GM21737 (cell line): ENCODE results near the gene APPL2.
"Not testable (repeated sequence)": the region's sequence is repeated elsewhere in the genome, so short reads cannot be mapped to it uniquely, and the experiment has no call there.

Source experiments
- ATAC-seq: cut with Tn5 transposase; IDR thresholded peaks from one replicate; pipeline ENCODE4 v1.9.1; 2021; ENCODE audit warnings: mild to moderate bottlenecking, moderate library complexity; ENCODE audit not compliant: unreplicated experiment

APPL2 gene

DNA sequence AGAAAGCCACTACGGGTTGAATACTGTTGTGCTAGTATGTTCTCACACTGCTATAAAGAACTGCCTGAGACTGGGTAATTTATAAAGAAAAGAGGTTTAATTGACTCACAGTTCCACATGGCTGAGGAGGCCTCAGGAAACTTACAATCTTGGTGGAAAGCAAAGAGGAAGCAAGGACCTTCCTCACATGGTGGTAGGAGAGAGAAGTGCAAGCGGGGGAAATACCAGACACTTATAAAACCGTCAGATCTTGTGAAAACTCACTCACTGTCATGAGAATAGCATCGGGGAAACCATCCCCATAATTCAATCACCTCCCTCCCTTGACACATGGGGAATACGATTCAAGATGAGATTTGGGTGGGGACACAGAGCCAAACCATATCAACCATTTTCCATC is 20.5 kb upstream of the APPL2 start:
- ATAC-seq = not testable (repeated sequence)

DNA sequence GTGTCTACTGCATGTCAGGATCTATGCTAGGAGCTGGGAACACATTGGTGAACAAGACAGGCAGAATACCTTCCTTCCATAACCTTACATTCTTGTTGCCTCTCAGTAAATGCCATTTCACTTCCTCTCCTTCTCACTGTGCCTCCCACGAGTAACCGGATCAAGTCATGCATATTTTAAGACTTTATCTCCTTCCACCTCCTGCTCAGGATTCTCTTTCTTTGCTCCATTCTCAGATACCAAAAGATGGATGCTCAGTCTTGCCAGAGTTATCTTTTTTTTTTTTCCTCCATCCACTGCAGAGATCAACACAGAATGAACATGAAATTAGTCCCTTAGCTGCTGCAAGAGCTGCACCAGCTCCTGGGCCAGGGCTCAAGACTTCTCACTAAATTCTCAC is 20.0 kb upstream of the APPL2 start:
- ATAC-seq = no peak

DNA sequence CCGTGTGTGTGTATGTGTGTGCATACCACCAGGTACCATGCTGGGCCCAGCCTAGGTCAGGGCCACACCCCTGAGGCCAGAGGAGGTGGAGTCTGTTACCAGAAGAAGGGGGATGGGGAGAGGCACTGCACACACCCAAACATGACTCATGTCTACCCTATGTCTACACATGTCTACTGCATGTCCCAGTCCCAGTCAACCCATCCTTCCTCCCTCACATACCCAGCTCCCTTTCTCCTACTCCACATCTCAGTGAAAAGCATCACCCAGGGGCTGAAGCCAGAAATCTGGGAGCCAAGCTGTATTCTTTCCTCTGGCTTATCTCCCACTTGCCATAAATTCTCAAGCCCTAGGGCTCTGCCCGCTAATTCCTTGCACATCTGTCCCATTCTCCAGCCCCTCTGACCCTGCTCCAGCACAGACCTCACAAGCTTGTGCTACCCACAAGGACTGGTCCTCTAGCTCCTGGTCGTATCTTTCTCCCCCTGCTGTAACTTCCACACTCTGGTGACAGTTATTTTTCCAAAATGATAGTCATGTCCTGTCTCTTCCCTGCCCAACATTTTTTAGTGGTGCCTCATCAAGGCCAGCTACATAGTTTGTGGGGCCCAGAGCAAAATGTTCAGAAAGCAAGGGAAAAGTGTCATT is 18.0 kb upstream of the APPL2 start:
- no peak for ATAC-seq

DNA sequence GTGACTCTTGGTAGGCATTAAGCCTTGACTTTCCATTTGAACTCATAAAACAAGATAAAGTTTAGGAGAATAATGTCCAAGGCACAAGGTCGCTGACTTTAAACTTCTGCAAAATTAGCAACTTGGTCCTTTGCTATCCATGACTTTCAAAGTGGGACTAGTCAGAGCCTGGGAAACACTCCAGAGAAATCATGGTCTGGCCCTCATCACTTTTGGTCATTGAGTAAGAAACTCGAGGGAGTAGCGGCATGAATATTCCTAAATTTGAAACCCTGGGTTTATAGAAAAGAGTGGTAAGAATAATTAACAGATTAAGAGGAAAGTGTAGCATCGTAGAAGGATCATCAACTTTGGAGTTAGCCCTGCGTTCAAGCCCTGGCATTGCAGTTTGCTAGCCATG is 16.9 kb upstream of the APPL2 start:
- no peak for ATAC-seq

DNA sequence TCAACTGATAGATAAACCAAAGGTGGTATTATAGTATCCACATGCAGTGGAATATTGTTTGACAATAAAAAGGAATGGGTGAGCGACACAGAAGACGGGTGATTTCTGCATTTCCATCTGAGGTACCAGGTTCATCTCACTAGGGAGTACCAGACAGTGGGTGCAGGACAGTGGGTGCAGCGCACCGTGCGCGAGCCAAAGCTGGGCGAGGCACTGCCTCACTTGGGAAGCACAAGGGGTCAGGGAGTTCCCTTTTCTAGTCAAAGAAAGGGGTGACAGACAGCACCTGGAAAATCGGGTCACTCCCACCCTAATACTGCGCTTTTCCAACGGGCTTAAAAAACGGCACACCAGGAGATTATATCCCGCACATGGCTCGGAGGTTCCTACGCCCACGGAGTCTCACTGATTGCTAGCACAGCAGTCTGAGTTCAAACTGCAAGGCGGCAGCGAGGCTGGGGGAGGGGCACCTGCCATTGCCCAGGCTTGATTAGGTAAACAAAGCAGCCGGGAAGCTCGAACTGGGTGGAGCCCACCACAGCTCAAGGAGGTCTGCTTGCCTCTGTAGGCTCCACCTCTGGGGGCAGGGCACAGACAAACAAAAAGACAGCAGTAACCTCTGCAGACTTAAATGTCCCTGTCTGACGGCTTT is 9.9 kb upstream of the APPL2 start:
- ATAC-seq = not testable (repeated sequence)

DNA sequence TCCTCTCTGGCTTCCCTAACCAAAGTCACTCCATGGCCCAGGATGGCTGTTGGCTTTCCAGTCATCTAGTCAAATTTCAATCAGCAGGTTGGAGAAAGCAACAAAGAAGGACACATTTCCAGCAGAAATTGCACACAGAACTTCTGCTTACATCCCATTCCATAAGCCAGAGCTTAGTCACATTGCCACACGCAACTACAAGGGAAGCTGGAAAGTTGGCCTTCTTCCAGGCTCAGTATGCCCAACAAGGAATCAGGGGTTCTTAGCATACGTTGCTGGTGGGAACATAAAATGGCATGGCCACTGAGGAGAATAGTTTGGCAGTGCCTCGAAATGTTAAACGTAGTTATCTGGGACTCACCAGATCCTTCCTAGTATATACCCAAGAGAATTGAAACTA is 9.3 kb upstream of the APPL2 start:
- no peak for ATAC-seq

DNA sequence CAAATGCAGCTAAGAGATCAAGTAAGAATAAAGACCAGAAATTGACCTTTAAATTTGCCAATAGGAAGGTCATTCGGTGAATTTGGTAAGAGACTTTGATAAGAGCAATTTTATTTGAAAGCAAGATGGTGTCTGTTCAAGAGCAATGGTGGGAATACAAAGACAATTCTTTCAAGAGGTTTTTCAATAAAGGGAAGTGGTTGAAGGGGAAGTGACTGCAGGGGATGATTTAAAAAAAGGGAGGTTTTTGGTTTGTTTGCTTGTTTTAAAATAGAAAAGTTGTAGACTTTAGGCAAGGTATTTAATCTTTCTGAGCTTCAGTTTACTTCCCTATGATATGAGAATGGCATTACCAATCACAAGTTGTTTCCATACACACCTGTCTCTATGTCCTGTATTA is 4.3 kb upstream of the APPL2 start:
- ATAC-seq = no peak

DNA sequence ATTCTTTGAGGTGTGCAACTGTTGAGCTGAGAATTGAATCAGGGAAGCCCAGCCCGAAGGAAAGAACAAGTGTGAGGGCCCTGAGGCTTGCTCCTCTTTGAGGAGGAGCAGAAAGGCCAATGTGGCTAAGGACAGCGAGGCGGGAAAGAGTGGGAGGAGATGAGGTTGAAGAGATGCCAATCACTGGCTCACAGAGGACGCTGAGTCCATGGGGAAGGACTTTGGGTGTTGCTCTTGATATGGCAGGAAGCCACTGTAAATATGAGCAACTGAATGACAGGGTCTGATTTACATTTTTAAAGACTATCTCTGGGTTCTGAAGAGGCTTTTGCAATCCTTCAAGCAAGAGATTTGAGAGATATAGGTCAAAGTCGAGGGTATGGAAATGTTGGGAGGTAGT is 3.3 kb upstream of the APPL2 start:
- ATAC-seq = no peak

DNA sequence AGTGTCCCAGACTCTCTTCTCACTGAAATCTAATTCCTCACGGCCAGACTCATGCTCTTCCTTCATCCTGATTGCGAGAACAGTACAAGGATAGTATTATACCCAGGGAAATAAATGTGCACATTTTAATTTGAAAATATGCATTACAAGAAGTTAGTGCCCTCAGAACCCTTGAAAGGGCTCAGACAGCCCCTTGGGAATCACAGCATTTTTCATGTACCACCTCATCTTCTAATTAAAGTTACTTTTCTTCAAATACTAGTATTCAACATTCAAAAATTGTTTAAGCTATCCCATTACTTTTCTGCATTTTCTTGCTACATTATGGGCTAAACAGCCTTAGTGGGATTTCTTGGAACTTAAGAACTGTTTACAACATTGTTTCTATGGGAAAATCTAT is 1.7 kb upstream of the APPL2 start:
- ATAC-seq = no peak

DNA sequence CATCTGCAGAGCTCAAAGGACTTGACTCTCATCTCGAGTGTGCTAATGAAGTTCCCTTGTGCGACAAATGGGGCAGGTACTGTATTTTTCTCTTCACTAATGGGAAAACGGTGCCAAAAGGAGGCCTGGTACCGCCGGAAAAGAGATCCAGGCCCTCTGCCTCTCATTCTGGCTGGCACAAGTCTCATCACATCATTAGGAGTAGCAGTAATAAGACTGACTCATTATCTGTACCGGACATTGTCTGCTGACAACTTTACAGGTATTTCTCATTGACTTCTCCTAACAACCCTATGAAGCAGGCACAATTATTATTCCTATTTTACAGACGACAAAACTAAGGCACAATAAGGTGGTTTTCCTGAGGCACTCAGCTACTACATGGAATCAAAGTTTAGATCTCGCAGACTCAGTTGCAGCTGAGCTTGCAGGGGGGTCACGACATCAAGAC is 668 bp downstream of the APPL2 start:
- ATAC-seq = no peak

DNA sequence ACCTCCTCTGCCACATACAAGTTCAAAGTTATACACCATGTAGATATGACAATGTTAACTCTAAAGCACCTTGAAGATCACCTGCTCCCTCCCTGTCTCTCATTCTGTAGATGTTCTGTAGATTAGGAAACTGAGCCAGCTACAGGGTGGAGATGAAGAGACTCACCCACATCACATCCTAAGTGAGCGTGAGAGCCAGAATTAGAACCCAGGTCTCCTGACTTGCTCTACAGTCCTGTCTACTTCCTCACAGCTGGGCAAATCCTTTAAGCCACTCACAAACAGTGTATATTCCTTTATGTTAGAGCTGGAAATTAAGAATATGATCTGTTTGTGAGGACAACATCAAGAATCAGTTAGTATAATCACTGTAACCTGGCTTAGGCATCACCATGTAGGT is 1.8 kb downstream of the APPL2 start:
- no peak for ATAC-seq

DNA sequence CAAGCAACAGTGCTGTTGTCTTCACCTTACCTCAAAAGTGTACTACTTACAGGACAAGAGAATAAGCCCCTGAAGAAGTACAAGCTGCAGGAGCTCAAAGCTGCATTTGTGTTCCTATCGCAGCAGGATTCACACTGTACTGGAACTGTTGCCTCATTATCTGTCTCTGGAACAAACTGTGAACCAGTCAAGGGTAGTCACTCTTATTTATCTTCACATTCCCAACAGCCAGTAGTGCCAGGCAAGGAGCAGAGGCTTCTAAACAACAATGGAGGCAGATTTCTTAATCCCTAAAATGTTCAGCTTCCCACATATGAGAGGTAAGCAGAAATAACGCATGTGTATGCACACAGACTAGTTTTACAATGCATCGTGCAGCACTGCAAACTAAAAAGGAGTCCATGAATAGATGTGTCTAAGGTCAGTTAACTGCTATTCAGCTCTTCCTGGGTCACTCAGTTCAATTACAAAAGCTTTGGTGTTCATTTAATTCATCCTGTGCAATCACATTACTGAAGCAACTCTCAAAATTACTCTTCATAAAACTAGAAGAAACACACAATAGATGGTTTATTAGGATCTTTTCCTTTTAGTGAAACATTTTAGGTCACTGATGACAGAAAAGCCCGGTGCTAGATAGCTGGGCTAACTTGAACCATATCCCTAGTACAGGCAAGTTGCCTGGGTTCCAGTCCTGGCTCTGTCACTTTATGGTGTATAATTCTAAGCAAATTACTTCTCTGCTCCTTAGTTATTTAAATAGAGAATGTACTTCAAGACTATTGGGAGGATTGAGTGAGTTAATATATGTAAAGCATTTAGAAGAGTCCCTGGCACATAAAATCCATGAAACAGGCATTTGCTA is 2.7 kb downstream of the APPL2 start:
- ATAC-seq = no peak

DNA sequence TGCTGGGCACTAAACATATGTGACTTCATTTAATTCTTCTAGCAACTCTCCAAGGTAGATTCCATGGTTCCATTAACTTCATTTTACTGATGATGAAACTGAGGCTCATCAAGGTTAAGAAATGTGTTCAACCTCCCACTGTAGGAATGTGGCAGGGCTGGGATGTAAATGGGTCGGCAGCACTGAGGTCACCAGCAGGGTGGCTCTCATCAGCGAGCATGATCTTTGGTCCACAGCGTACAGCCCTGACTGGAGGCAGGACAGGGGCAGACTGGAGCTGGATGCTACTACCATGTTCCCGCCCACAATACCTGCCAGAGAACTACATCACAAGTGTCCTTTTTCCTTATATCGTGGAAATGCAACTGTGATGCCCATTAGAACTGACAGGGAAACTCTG is 4.6 kb downstream of the APPL2 start:
- ATAC-seq = no peak

DNA sequence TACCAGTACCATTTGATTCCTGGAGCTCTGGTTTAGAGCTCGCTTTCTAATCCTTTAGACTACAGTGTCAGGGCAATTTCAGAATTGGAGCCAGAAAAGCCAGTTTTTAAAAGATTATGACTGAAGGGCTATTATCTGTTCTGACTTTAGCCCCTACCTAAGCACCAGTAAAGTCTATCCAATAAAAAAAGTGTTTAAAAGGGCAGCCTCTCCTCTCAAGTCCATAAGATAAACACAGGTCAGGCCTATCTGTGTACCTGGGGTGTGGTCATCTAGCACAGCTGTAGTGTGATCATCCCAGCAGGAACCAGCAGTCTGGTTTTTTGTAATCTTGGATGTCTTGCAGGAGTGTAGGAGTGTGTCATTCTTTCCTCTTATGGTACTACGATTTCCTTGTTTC is 6.6 kb downstream of the APPL2 start:
- no peak for ATAC-seq

DNA sequence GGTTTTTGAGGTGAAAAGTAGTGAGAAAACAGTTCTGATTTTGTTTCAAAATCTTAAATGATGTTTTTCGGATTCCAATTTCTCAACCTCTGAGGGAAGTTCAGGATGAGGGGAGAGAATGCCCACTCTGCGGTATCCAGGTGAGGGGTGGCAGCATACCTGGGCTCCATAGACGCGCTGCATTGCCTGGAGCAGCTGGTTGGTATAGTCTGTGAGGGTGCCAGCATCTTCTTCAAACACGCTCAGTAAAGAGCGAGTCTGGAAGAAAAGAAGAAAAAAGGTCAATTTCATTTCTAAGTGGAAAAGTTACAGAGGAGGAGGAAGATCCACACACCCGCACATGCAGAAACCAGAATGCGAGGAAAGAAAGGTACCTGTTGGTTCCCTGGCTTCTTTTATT is 7.0 kb downstream of the APPL2 start:
- no peak for ATAC-seq

DNA sequence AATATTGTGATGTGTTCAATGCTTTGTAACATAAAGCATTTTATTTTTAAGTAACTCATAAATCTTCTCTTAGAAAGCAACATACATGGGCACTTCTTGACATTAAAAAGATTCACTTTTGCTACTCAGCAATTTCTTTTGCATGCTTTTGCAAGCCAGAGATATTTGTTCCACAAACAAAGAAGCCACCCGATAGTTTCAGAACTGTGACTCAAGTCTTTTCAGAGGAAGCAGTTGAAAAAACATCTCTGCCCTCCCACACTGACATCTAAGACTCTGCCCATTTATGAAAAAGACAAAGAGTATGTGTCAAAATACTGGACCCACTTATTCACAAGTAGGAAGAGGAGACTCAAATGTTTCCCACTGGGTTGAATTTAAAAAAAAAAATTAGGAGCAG is 7.5 kb downstream of the APPL2 start:
- ATAC-seq = no peak

DNA sequence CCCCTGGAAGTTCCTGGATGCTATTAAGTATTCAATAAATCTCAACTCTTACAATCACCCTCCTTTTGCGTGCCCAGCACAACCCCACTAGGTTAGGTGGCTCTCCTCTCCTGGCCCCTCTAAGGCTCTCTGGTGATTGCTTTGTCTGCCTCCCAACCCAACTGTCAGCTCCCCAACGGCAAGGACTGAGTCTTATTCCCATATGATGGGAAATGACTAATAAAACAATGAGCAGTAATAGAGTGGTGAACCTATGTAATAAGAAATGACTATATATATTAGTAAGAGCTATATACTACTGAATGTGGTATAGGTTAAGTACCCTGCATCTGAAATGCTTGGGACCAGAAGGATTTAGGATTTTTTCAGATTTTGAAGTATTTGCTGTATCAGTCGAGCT is 8.1 kb downstream of the APPL2 start:
- ATAC-seq = no peak

DNA sequence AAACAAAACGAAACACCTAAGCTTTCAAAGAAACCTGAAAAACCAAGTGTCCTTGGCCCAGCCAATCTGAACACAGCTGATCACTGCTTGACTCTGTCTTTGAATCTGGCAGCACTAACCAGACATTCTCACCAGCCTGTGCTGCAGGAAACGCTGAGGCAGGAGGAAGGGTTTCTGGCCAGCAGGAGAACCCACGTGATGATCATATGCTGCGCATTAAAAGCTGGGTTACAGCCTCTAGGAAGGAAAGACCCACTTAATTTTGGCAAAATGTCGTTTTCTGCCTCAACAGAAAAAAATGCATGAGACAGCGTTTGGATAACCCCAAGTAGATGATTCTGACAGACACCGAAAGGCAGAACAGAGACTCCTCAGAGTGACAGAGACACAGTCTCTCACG is 9.8 kb downstream of the APPL2 start:
- ATAC-seq = no peak

DNA sequence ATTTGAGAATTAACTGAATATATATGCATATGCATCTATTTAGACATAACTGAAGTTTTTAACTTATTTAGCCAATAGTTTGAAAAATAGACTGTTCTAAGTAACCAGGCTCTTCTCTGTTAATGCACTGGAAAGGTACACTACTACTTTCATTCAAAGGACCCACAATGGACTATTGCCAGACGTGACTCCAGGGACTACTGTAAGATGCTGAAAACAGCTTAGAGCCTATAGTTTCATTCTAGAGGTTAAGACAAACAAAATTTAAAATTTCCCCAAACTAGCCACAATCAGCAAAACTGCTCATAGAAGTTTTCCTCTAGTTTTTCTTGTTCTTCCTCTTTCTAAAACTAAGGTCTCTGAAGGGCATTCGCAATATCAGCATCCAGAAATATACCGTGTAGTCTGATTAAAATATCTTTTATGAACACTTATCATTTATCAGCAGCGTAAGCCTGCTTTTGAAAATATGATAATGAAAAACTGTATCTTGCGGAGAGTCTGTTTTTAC is 10.4 kb downstream of the APPL2 start:
- ATAC-seq = no peak

DNA sequence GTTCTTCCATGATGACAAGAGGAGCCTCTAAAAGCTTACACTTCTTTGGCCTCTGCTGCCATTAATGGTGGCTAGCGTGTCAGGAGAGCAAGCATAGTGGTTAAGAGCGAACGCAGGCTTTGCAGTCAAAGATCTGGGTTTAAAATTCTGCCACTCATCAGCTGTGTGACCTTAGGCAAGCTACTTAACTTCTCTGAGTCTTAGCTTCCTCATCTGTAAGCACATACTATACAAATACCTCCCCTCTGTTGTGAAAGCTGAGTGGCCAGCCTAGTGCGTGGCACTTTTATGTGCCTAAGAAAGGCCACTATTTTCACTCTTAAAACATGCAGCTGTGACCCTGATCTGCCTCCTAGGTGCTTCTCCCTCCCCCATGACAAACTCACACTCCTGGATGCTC is 11.6 kb downstream of the APPL2 start:
- ATAC-seq = no peak

DNA sequence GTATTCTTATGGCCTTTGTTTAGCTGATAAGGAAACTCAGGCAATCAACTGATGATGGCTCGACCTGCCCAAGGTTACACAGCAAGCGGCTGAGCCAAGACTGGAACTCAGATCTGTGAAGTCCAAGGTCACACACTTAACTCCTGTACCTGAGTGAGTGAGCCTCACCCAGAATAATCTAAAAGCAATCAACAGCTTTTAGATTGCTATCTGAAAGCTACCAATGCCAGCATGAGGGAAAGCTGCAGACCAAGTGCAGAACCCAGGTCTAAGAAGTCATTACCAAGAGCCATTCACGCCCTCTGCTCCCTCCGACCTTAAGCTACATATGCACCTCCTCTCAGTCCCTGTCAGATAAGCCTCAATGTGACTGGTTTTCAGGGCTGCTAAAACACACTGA is 12.1 kb downstream of the APPL2 start:
- no peak for ATAC-seq

DNA sequence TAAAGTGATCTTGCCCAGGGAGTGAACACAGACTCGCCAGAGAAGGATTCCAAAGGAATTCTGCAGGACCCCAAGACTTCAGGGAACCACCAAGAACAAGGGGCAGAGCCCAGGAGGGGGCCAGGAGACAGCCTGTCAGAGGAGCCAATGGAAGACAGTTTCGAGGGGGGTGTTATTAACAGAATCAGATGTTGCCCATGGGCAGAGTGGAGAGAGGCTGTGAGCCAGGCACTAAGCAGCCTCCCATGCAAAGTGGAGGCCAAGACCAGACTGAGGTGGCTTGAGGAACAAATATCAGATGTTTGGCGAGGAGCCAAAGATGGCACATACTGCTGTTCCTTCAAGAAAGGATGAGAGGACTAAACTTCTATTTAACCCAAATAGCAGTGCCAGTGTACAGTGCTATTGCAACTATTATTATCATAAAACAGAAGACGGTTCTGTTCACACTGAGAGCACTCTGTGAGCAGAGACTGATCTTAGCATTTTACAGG is 12.6 kb downstream of the APPL2 start:
- ATAC-seq = no peak
